Chondrocyte (in vitro differentiated cells): ENCODE results near the gene CPA1. TPM values are rescaled to one million over a fixed set of nuclear protein-coding genes. Genes with fewer than 3 reads are reported as not detected.
A peak's percentile ranks its signal among the peaks of the same experiment; 100 is the strongest.

Experiments used
- DNase-seq: peaks from one replicate; pipeline ENCODE4 v3.0.0; 2021; ENCODE audit warnings: mixed read lengths, low spot score
- H3K27ac Mint-ChIP-seq: one replicate; pipeline ENCODE4 v1.8.0; 2021; ENCODE audit warnings: mild to moderate bottlenecking, moderate library complexity, mixed read lengths; ENCODE audit not compliant: unreplicated experiment
- H3K27me3 Mint-ChIP-seq: 2 replicates; pipeline ENCODE4 v1.8.0; 2021; ENCODE audit warnings: low read depth, mixed read lengths
- H3K36me3 Mint-ChIP-seq: 2 replicates; pipeline ENCODE4 v1.8.0; 2021; ENCODE audit warnings: low read depth, mixed read lengths
- H3K4me1 Mint-ChIP-seq: 2 replicates; pipeline ENCODE4 v1.8.0; 2021; ENCODE audit warnings: low read depth, mild to moderate bottlenecking, mixed read lengths
- H3K4me3 Mint-ChIP-seq: one replicate; pipeline ENCODE4 v1.8.0; 2021; ENCODE audit warnings: mild to moderate bottlenecking, moderate library complexity, mixed read lengths; ENCODE audit not compliant: unreplicated experiment
- H3K9me3 Mint-ChIP-seq: 2 replicates; pipeline ENCODE4 v1.8.0; 2021; ENCODE audit warnings: low read depth, mixed read lengths
- total RNA-seq: library from RNA; stranded (reverse); gene quantifications from 3 replicates; pipeline ENCODE4 v1.2.1, GENCODE V29; 2021
- TF ChIP-seq, protein P1 (sequence below): fragments of 200-600 bp; sonication (generic); IDR thresholded peaks from 2 replicates; pipeline ENCODE4 v1.5.0; 2021; ENCODE audit warnings: antibody characterized with exemption, mild to moderate bottlenecking, moderate library complexity

Gene CPA1
- total RNA-seq, 1 donor from 2014 or later: 0.20 TPM

DNA sequence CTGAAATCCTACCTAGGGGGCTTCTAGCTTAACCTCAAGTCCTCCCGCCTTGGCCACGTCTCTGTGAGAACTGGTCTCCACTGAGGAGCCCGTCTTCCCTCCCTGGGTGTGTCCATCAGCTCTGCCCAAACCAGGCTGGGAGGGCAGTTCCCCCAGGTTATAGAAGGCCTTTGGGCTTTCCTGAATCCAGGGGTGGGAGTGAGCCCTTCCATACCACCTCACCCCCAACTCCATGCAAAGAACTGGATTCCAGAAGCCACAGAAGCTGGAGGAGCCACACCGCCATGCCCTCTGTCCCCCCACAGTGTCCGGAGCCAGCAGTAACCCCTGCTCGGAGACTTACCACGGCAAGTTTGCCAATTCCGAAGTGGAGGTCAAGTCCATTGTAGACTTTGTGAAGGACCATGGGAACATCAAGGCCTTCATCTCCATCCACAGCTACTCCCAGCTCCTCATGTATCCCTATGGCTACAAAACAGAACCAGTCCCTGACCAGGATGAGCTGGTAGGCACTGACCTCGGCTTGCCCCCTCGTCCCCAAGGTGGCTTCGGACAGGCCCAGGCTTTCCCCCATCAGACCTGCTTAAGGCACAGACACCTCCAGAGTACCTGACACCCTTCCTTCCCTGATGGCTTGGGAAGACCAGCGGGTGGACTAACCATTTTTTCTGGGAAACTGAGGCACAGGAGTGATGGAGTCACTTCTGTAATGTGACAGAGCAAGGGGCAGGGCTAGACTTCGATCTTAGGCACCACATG, 4.7 kb downstream of the CPA1 start:
- Mint-ChIP-seq H3K9me3 (peaks cover 3% of the 10 kb centered on the region), H3K36me3 (no peaks in the 10 kb centered on the region), H3K27ac (no peak overlapping the region), H3K4me1 (peaks cover 20% of the 10 kb centered on the region), H3K4me3 (no peak overlapping the region), H3K27me3 (no peaks in the 10 kb centered on the region)
- no peak for DNase-seq
- TF ChIP-seq, protein P1, sequence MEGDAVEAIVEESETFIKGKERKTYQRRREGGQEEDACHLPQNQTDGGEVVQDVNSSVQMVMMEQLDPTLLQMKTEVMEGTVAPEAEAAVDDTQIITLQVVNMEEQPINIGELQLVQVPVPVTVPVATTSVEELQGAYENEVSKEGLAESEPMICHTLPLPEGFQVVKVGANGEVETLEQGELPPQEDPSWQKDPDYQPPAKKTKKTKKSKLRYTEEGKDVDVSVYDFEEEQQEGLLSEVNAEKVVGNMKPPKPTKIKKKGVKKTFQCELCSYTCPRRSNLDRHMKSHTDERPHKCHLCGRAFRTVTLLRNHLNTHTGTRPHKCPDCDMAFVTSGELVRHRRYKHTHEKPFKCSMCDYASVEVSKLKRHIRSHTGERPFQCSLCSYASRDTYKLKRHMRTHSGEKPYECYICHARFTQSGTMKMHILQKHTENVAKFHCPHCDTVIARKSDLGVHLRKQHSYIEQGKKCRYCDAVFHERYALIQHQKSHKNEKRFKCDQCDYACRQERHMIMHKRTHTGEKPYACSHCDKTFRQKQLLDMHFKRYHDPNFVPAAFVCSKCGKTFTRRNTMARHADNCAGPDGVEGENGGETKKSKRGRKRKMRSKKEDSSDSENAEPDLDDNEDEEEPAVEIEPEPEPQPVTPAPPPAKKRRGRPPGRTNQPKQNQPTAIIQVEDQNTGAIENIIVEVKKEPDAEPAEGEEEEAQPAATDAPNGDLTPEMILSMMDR: no peak

DNA sequence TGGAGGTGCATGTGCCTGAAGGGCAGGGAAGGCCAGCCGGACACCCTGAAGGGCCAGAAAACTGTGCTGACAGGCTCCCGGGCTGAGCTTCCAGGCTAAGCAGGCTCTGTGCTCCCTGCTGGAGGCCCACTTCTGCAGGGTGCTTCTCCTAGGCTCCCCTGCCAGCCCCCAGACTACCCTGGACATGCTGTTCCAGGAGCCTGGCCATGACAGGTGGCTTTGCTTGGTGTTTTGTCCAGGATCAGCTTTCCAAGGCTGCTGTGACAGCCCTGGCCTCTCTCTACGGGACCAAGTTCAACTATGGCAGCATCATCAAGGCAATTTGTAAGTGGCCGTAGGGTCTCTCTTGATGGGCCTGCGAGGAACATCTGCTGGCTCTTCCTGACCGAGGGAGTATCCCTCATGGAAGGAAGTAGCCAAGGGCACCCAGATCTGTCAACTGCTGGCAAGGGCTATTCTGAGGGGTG, 5.3 kb downstream of the CPA1 start:
- Mint-ChIP-seq H3K36me3 (no peaks in the 10 kb centered on the region), H3K4me3 (no peak overlapping the region), H3K27ac (no peak overlapping the region)

GRCh38 chr7:130386876-130387275, 6.6 kb downstream of the CPA1 start:
- Mint-ChIP-seq H3K4me1 (peaks cover 15% of the 10 kb centered on the region), H3K36me3 (no peaks in the 10 kb centered on the region)

More for the DNA sequence above, 5.3 kb downstream of the CPA1 start:
- Mint-ChIP-seq H3K4me1 (peaks cover 14% of the 10 kb centered on the region), H3K9me3 (peaks cover 3% of the 10 kb centered on the region), H3K27me3 (no peaks in the 10 kb centered on the region)
- no peak for DNase-seq
- TF ChIP-seq, protein P1: no peak

DNA sequence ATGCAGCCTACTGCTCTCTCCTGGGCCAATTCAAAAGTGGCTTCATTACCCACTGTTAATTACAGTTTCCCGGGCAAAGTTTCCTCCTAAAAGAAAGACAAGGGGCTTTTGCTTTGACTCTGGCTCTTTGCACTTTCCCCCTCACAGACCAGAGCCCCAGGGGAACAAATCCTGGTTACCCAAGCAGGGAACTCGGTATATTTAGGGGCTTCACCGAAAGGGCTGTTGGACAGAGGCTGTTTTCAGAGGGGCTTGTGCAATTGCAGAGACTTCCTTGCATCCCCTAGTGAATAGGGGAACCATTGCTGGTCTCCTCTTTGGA, 7.0 kb downstream of the CPA1 start:
- H3K27ac Mint-ChIP-seq: no peak overlapping the region
- peaks cover 3% of the 10 kb centered on the region for H3K9me3 Mint-ChIP-seq
- H3K36me3 Mint-ChIP-seq: no peaks in the 10 kb centered on the region
- TF ChIP-seq, protein P1: no peak
- DNase-seq: no peak
- H3K4me3 Mint-ChIP-seq: no peak overlapping the region
- H3K27me3 Mint-ChIP-seq: no peaks in the 10 kb centered on the region
- peaks cover 19% of the 10 kb centered on the region for H3K4me1 Mint-ChIP-seq

More at GRCh38 chr7:130386876-130387275, 6.6 kb downstream of the CPA1 start:
- DNase-seq: no peak
- Mint-ChIP-seq H3K27ac (no peak overlapping the region), H3K27me3 (no peaks in the 10 kb centered on the region), H3K4me3 (no peak overlapping the region), H3K9me3 (peaks cover 3% of the 10 kb centered on the region)
- TF ChIP-seq, protein P1: no peak

DNA sequence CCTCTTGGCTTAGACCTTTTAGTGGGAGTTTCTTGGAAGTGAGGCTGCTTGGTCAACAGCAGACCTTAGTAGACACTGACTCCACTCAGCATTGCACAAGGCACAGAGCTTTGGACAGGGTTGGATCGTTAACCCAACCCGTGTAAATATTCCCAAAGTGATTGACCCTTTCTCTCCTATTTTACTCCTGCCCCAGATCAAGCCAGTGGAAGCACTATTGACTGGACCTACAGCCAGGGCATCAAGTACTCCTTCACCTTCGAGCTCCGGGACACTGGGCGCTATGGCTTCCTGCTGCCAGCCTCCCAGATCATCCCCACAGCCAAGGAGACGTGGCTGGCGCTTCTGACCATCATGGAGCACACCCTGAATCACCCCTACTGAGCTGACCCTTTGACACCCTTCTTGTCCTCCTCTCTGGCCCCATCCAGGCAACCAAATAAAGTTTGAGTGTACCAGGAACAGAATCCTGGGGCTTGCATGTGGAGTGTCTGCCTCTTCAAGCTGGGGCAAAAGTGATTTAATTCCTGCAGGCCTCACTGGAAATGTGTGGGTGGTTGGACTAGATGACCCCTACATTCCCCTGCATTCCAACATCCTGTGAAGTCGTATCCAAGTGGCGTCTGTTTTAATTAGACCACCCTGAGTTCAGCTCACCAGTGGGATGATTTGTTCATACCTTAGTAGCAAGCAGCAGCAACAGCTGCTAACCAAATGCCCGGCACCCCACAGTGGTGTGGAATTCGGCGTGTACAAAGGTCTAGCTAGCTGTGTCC, 7.5 kb downstream of the CPA1 start:
- peaks cover 25% of the 10 kb centered on the region for H3K4me1 Mint-ChIP-seq
- H3K27me3 Mint-ChIP-seq: no peaks in the 10 kb centered on the region
- DNase-seq: no peak
- H3K36me3 Mint-ChIP-seq: no peaks in the 10 kb centered on the region
- peak overlapping the region; percentile 34 for H3K27ac Mint-ChIP-seq
- TF ChIP-seq, protein P1: no peak
- peaks cover 3% of the 10 kb centered on the region for H3K9me3 Mint-ChIP-seq
- H3K4me3 Mint-ChIP-seq: no peak overlapping the region
